ENCODE data around the gene LY6G6F. TPM values are rescaled to one million over a fixed set of nuclear protein-coding genes. Genes with fewer than 3 reads are reported as not detected.

LY6G6F gene
- total and polyA plus RNA-seq, 2 experiments from 2014 or later = not detected

- H4K20me1 ChIP-seq (ENCODE audit: insufficient read depth) = no peaks in the 10 kb centered on the region
- no peak for TF ChIP-seq EZH2 (IDR thresholded peaks at IDR 0.05; ENCODE audit: insufficient read depth, poor library complexity, severe bottlenecking)
- TF ChIP-seq EZH2phosphoT487 (IDR thresholded peaks at IDR 0.05; ENCODE audit: insufficient read depth, low read depth) = no peak
- H3K9me3 ChIP-seq (ENCODE audit: low read depth) = no peaks in the 10 kb centered on the region
- no peaks in the 10 kb centered on the region for H3K9me2 ChIP-seq (ENCODE audit: insufficient read depth)
- H3K4me2 ChIP-seq (ENCODE audit: unreplicated experiment) = peak overlapping the region; percentile 87
- peak overlapping the region; percentile 70 for H2AFZ ChIP-seq
- no peaks in the 10 kb centered on the region for H3K27me3 ChIP-seq (replicated peaks; ENCODE audit: insufficient read depth)
- H3F3A ChIP-seq (ENCODE audit: insufficient read depth) = peaks cover 40% of the 10 kb centered on the region
- H3K4me1 ChIP-seq (ENCODE audit: insufficient read depth) = peaks cover 19% of the 10 kb centered on the region
- peak overlapping the region; percentile 75 for H3K4me3 ChIP-seq
- H3K27ac ChIP-seq = peak overlapping the region; percentile 78
- in situ Hi-C loops (cut with MboI) = no loop called here
- peak overlapping the region; percentile 81 for H3K9ac ChIP-seq
- H3K79me2 ChIP-seq (ENCODE audit: insufficient read depth) = peaks cover 33% of the 10 kb centered on the region
- 1 to 3% methylated on average over 33 to 40 of the region's 46 CpGs for WGBS, 2 experiments (ENCODE audit: low coverage in 1 of 2, low lambda C conversion rate in 2 of 2, missing lambda C conversion rate in 2 of 2)
- peaks cover 44% of the 10 kb centered on the region for H3K36me3 ChIP-seq (ENCODE audit: low read depth)
- DNase-seq = peak; percentile 90
Measured at GRCh38 chr6:31729979-31730630, 23.4 kb downstream of the LY6G6F start.

GRCh38 chr6:31730631-31731086 lies 24.0 kb downstream of the LY6G6F start:
- H3K36me3 ChIP-seq (ENCODE audit: low read depth) = peaks cover 44% of the 10 kb centered on the region

DNA sequence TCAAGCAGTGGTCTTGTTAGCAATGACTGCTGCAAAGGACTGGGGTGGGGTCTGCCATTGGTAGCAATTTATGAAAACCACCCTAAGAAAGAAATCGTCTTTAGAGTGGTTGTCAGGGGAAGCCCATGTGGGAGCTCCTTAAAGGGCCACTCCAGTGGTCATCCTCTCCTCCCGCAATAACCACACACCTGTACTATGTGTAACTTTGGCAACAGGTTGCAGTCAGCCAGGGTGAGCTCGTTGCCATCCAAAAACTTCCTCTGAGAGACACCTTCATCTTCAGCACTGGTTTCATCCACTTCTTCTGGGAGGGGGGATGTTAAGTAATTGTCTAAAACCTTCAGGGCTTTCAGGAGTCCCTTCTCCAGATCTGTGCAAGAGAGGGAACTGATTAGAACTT lies 25.4 kb downstream of the LY6G6F start:
- H3K4me2 ChIP-seq (ENCODE audit: unreplicated experiment) = no peak overlapping the region
- H2AFZ ChIP-seq = no peak overlapping the region
- in situ Hi-C loops (cut with MboI) = no loop called here
- TF ChIP-seq EZH2 (IDR thresholded peaks at IDR 0.05; ENCODE audit: insufficient read depth, poor library complexity, severe bottlenecking) (no peak), EZH2phosphoT487 (IDR thresholded peaks at IDR 0.05; ENCODE audit: insufficient read depth, low read depth) (no peak)
- H3K79me2 ChIP-seq (ENCODE audit: insufficient read depth) = peaks cover 52% of the 10 kb centered on the region
- no peaks in the 10 kb centered on the region for H3K27me3 ChIP-seq (replicated peaks; ENCODE audit: insufficient read depth)
- H3K9ac ChIP-seq = no peak overlapping the region
- WGBS, 2 experiments (ENCODE audit: low coverage in 1 of 2, low lambda C conversion rate in 2 of 2, missing lambda C conversion rate in 2 of 2) = 79 to 88% methylated on average over 3 of the region's 3 CpGs
- peaks cover 24% of the 10 kb centered on the region for H3K4me1 ChIP-seq (ENCODE audit: insufficient read depth)
- H4K20me1 ChIP-seq (ENCODE audit: insufficient read depth) = no peaks in the 10 kb centered on the region
- no peaks in the 10 kb centered on the region for H3K9me3 ChIP-seq (ENCODE audit: low read depth)
- no peak overlapping the region for H3K27ac ChIP-seq
- H3K9me2 ChIP-seq (ENCODE audit: insufficient read depth) = no peaks in the 10 kb centered on the region
- H3F3A ChIP-seq (ENCODE audit: insufficient read depth) = peaks cover 54% of the 10 kb centered on the region
- H3K36me3 ChIP-seq (ENCODE audit: low read depth) = peaks cover 36% of the 10 kb centered on the region
- no peak overlapping the region for H3K4me3 ChIP-seq
- no peak for DNase-seq

More at GRCh38 chr6:31730631-31731086, 24.0 kb downstream of the LY6G6F start:
- no peak for TF ChIP-seq EZH2phosphoT487 (IDR thresholded peaks at IDR 0.05; ENCODE audit: insufficient read depth, low read depth)
- no peak for TF ChIP-seq EZH2 (IDR thresholded peaks at IDR 0.05; ENCODE audit: insufficient read depth, poor library complexity, severe bottlenecking)
- H3K9ac ChIP-seq = peak overlapping the region; percentile 81
- DNase-seq = no peak
- peaks cover 19% of the 10 kb centered on the region for H3K4me1 ChIP-seq (ENCODE audit: insufficient read depth)
- H3K27me3 ChIP-seq (replicated peaks; ENCODE audit: insufficient read depth) = no peaks in the 10 kb centered on the region
- H4K20me1 ChIP-seq (ENCODE audit: insufficient read depth) = no peaks in the 10 kb centered on the region
- peaks cover 38% of the 10 kb centered on the region for H3K79me2 ChIP-seq (ENCODE audit: insufficient read depth)
- peak overlapping the region; percentile 75 for H3K4me3 ChIP-seq
- peak overlapping the region; percentile 87 for H3K4me2 ChIP-seq (ENCODE audit: unreplicated experiment)
- H3K9me3 ChIP-seq (ENCODE audit: low read depth) = no peaks in the 10 kb centered on the region
- no peak overlapping the region for H2AFZ ChIP-seq
- H3F3A ChIP-seq (ENCODE audit: insufficient read depth) = peaks cover 44% of the 10 kb centered on the region
- WGBS, 2 experiments (ENCODE audit: low coverage in 1 of 2, low lambda C conversion rate in 2 of 2, missing lambda C conversion rate in 2 of 2) = 77 to 82% methylated on average over 11 of the region's 11 CpGs
- no peaks in the 10 kb centered on the region for H3K9me2 ChIP-seq (ENCODE audit: insufficient read depth)
- peak overlapping the region; percentile 78 for H3K27ac ChIP-seq
- in situ Hi-C loops (cut with MboI) = no loop called here

DNA sequence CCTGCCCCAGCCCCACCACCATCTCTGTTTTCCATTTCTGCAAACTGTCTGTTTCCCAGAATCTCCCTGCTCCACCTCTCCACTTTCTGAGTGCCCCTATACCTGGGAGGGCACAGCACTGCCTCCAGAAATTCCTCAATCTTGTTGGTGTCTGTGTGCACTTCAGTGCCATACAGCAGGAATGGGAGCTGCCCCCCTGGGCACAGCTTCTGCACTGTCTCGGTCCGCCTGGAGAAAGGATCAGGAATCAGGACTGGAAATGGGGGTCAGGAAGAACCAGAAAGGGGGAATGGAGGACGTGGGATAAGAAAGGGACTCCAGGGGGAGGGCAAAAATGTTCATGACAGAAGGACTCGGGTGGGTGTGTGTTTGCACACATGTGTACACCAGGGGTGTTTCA lies 27.1 kb downstream of the LY6G6F start:
- no peak for DNase-seq
- Histone ChIP-seq H2AFZ (no peak overlapping the region), H3K9ac (peak overlapping the region; percentile 95), H3K9me3 (ENCODE audit: low read depth) (no peaks in the 10 kb centered on the region), H4K20me1 (ENCODE audit: insufficient read depth) (no peaks in the 10 kb centered on the region), H3K4me2 (ENCODE audit: unreplicated experiment) (peak overlapping the region; percentile 98), H3F3A (ENCODE audit: insufficient read depth) (peaks cover 67% of the 10 kb centered on the region), H3K4me3 (peak overlapping the region; percentile 100), H3K4me1 (ENCODE audit: insufficient read depth) (peaks cover 41% of the 10 kb centered on the region), H3K9me2 (ENCODE audit: insufficient read depth) (no peaks in the 10 kb centered on the region), H3K27me3 (replicated peaks; ENCODE audit: insufficient read depth) (no peaks in the 10 kb centered on the region), H3K36me3 (ENCODE audit: low read depth) (peaks cover 33% of the 10 kb centered on the region), H3K79me2 (ENCODE audit: insufficient read depth) (peaks cover 58% of the 10 kb centered on the region), H3K27ac (peak overlapping the region; percentile 87)
- in situ Hi-C loops (cut with MboI) = no loop called here
- 64% methylated on average over 4 of the region's 4 CpGs for WGBS, 2 experiments (ENCODE audit: low coverage in 1 of 2, low lambda C conversion rate in 2 of 2, missing lambda C conversion rate in 2 of 2)
- TF ChIP-seq EZH2 (IDR thresholded peaks at IDR 0.05; ENCODE audit: insufficient read depth, poor library complexity, severe bottlenecking) = no peak
- no peak for TF ChIP-seq EZH2phosphoT487 (IDR thresholded peaks at IDR 0.05; ENCODE audit: insufficient read depth, low read depth)
